Heart left ventricle (tissue), 13 donors: ENCODE data around the gene STN1.

Experiments used
- POLR2A ChIP-seq, 2 donors: fragments of 450-650 bp; IDR thresholded peaks; one replicate each; pipeline ENCODE4 v1.6.1; 2017; ENCODE audit warnings: antibody characterized with exemption in 2 of 2, mild to moderate bottlenecking in 2 of 2, moderate library complexity in 2 of 2
- TF ChIP-seq, protein P1 (sequence below), 12 donors: fragments of 200-600 bp; sonication (generic) in 4 of 12; IDR thresholded peaks; one replicate each; pipeline versions ENCODE4 v1.5.0 to v1.8.0; 2018 to 2022; ENCODE audit warnings: antibody characterized with exemption in 12 of 12, mild to moderate bottlenecking in 5 of 12
- donor health status: ischemic (EF 13 %, LVEDD 7.1; RV severe dilation, severe dysfunction).
- donor health status: DM: no; HTN: yes; CAD: no.
- donor health status: DM: no; HTN: no; CAD: no.
- donor health status: ischemic (EF 25% LVEDD 6.9; RV normal size, moderate dysfunction).
- donor health status: ischemic (EF 25% LVEDD 5.7; RV mildly dilated, moderate dysfunction).
- donor health status: ischemic (EF 35%, LVEDD 5.7; RV mildly dilated, moderate dysfunction).
- donor health status: nonischemic (EF 11% LVEDD 7.7; RV severe dilation, severe dysfunction).
- donor health status: DM: yes; HTN: yes; CAD: no.
- donor health status: PGD.
- donor health status: ischemic (EF 29% LVEDD 5.4; RV normal size, mild dysfunction).
- donor health status: nonischemic (EF 23%, LVEDD 6.1; RV moderate dilation, normal function).

DNA sequence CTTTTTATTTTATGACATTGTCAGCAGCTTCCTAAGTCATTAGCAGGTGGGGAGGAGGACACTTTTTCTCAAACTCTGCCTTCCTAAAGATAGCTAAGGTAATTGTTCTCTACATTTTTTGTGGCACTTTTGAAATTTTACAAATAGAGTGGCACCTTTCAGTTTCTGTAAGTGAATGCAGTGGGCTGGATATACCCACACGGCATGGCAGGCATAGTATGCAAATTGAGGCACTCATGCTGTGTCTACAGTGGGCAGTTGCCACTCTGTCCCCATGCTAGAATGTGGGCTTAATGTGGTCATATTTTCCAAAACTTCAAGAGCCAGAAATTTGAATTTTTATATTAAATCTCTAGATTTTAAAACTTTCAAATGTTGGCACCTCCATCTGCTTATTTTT is 49.8 kb downstream of the STN1 start:
- TF ChIP-seq, protein P1, sequence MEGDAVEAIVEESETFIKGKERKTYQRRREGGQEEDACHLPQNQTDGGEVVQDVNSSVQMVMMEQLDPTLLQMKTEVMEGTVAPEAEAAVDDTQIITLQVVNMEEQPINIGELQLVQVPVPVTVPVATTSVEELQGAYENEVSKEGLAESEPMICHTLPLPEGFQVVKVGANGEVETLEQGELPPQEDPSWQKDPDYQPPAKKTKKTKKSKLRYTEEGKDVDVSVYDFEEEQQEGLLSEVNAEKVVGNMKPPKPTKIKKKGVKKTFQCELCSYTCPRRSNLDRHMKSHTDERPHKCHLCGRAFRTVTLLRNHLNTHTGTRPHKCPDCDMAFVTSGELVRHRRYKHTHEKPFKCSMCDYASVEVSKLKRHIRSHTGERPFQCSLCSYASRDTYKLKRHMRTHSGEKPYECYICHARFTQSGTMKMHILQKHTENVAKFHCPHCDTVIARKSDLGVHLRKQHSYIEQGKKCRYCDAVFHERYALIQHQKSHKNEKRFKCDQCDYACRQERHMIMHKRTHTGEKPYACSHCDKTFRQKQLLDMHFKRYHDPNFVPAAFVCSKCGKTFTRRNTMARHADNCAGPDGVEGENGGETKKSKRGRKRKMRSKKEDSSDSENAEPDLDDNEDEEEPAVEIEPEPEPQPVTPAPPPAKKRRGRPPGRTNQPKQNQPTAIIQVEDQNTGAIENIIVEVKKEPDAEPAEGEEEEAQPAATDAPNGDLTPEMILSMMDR (IDR thresholded peaks at IDR 0.05), result no peak
- no peak for TF ChIP-seq POLR2A (IDR thresholded peaks at IDR 0.05)
